CD4-positive, alpha-beta T cell treated with Interleukin-10 for 1 hour (primary cell): ENCODE measurements around the gene MEG3.

Source experiments
- DNase-seq: peaks from one replicate; pipeline ENCODE4 v3.0.0-alpha.2; 2020

Gene MEG3

GRCh38 chr14:100884456-100884855 is 58.5 kb downstream of the MEG3 start:
- no peak for DNase-seq

- no peak for DNase-seq
Observed at GRCh38 chr14:100885196-100885595, 59.3 kb downstream of the MEG3 start.

GRCh38 chr14:100885617-100886016 is 59.7 kb downstream of the MEG3 start:
- DNase-seq = no peak

- no peak for DNase-seq
Observed at GRCh38 chr14:100887728-100888335, 61.9 kb downstream of the MEG3 start.

- no peak for DNase-seq
Observed at GRCh38 chr14:100888789-100889315, 62.9 kb downstream of the MEG3 start.

- no peak for DNase-seq
Observed at GRCh38 chr14:100889641-100890040, 63.7 kb downstream of the MEG3 start.

GRCh38 chr14:100890061-100890850 is 64.3 kb downstream of the MEG3 start:
- DNase-seq = no peak

- no peak for DNase-seq
Observed at GRCh38 chr14:100891051-100891450, 65.1 kb downstream of the MEG3 start.

GRCh38 chr14:100891501-100892445 is 65.9 kb downstream of the MEG3 start:
- no peak for DNase-seq

- DNase-seq = no peak
Observed at GRCh38 chr14:100892496-100893227, 66.7 kb downstream of the MEG3 start.

GRCh38 chr14:100893228-100893601 is 67.3 kb downstream of the MEG3 start:
- no peak for DNase-seq

GRCh38 chr14:100893760-100894159 is 67.8 kb downstream of the MEG3 start:
- no peak for DNase-seq

GRCh38 chr14:100894416-100894815 is 68.5 kb downstream of the MEG3 start:
- DNase-seq = no peak

GRCh38 chr14:100895411-100895810 is 69.5 kb downstream of the MEG3 start:
- DNase-seq = no peak

GRCh38 chr14:100896369-100897060 is 70.6 kb downstream of the MEG3 start:
- no peak for DNase-seq

- DNase-seq = no peak
Observed at GRCh38 chr14:100898465-100898864, 72.5 kb downstream of the MEG3 start.

- no peak for DNase-seq
Observed at GRCh38 chr14:100898935-100899883, 73.3 kb downstream of the MEG3 start.

GRCh38 chr14:100899884-100900771 is 74.2 kb downstream of the MEG3 start:
- no peak for DNase-seq

GRCh38 chr14:100900837-100901390 is 75.0 kb downstream of the MEG3 start:
- no peak for DNase-seq
